ENCODE measurements around the gene MIA.
A peak's percentile ranks its signal among the peaks of the same experiment; 100 is the strongest.

Gene MIA

DNA sequence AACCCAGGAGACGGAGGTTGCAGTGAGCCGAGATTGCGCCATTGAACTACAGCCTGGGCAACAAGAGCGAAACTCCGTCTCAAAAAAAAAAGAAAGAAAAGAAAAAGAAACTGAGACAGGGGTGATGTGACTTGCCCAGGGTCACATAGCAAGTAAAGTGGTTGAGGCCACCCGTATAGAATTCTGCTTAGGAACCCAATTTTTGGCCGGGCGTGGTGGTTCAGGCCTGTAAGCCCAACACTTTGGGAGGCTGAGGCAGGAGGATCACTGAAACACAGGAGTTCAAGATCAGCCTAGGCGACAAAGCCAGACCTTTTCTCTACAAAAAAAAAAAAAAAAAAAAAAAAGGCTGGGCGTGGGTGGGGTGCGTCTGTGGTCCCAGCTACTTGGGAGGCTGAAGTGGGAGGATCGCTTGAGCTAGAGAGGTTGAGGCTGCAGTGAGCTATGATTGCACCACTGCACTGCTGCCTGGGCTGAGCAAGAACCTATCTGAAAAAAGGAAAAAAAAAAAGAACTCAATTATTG, 23.0 kb upstream of the MIA start:
- Histone ChIP-seq H3K4me2 (ENCODE audit: low read depth, low read length) (peak overlapping the region; percentile 89), H3K9me3 (replicated peaks; ENCODE audit: insufficient read depth, low read length) (no peaks in the 10 kb centered on the region), H3K4me1 (ENCODE audit: low read length) (0 out of 2 replicates have a peak, but pooled peaks cover 9% of the 10 kb centered on the region), H3K27ac (ENCODE audit: low read length) (peak overlapping the region; percentile 84; the same call in 1 of the 2 replicates), H4K20me1 (ENCODE audit: insufficient read depth, low read length) (peaks cover 31% of the 10 kb centered on the region), H2AFZ (ENCODE audit: low read length) (no peak overlapping the region), H3K4me3 (ENCODE audit: low read length) (peak overlapping the region; percentile 83), H3K9ac (ENCODE audit: low read length) (peak overlapping the region; percentile 95; the same call in 1 of the 2 replicates), H3K27me3 (replicated peaks; ENCODE audit: insufficient read depth, low read length) (no peaks in the 10 kb centered on the region), H3K79me2 (ENCODE audit: low read length) (peaks cover 74% of the 10 kb centered on the region), H3F3A (ENCODE audit: insufficient read depth, low read length) (peaks cover 6% of the 10 kb centered on the region), H3K36me3 (replicated peaks; ENCODE audit: insufficient read depth, low read length) (no peaks in the 10 kb centered on the region; the same call in none of the 2 replicates), H3K9me2 (replicated peaks; ENCODE audit: insufficient read depth, low read length) (no peaks in the 10 kb centered on the region)
- TF ChIP-seq EZH2 (optimal IDR thresholded peaks at IDR 0.05; ENCODE audit: low read depth, low read length) (no peak), CTCF (IDR thresholded peaks at IDR 0.05; ENCODE audit: low read length) (no peak), EZH2phosphoT487 (IDR thresholded peaks at IDR 0.05; ENCODE audit: low read length) (no peak)
- peak; percentile 27 for DNase-seq

GRCh38 chr19:40754611-40755247, 20.6 kb upstream of the MIA start:
- H3F3A ChIP-seq (ENCODE audit: insufficient read depth, low read length) = peaks cover 6% of the 10 kb centered on the region

GRCh38 chr19:40755248-40755624, 20.1 kb upstream of the MIA start:
- H3K4me3 ChIP-seq (ENCODE audit: low read length) = no peak overlapping the region
- peaks cover 80% of the 10 kb centered on the region for H3K79me2 ChIP-seq (ENCODE audit: low read length)
- H3K36me3 ChIP-seq (replicated peaks; ENCODE audit: insufficient read depth, low read length) = peaks cover 7% of the 10 kb centered on the region
- DNase-seq = no peak
- peaks cover 32% of the 10 kb centered on the region for H4K20me1 ChIP-seq (ENCODE audit: insufficient read depth, low read length)
- no peak overlapping the region for H3K9ac ChIP-seq (ENCODE audit: low read length)
- no peaks in the 10 kb centered on the region for H3K27me3 ChIP-seq (replicated peaks; ENCODE audit: insufficient read depth, low read length)
- 0 out of 2 replicates have a peak, but pooled peaks cover 5% of the 10 kb centered on the region for H3K4me1 ChIP-seq (ENCODE audit: low read length)
- H3K9me3 ChIP-seq (replicated peaks; ENCODE audit: insufficient read depth, low read length) = no peaks in the 10 kb centered on the region
- no peak overlapping the region for H2AFZ ChIP-seq (ENCODE audit: low read length)
- no peaks in the 10 kb centered on the region for H3K9me2 ChIP-seq (replicated peaks; ENCODE audit: insufficient read depth, low read length)
- H3K27ac ChIP-seq (ENCODE audit: low read length) = no peak overlapping the region
- H3K4me2 ChIP-seq (ENCODE audit: low read depth, low read length) = peak overlapping the region; percentile 6; the same call in 1 of the 2 replicates
- TF ChIP-seq EZH2 (optimal IDR thresholded peaks at IDR 0.05; ENCODE audit: low read depth, low read length) (no peak), CTCF (IDR thresholded peaks at IDR 0.05; ENCODE audit: low read length) (no peak), EZH2phosphoT487 (IDR thresholded peaks at IDR 0.05; ENCODE audit: low read length) (no peak)
- H3F3A ChIP-seq (ENCODE audit: insufficient read depth, low read length) = peaks cover 6% of the 10 kb centered on the region

More at GRCh38 chr19:40754611-40755247, 20.6 kb upstream of the MIA start:
- no peak for DNase-seq
- H3K4me2 ChIP-seq (ENCODE audit: low read depth, low read length) = peak overlapping the region; percentile 6; the same call in 1 of the 2 replicates
- H3K9ac ChIP-seq (ENCODE audit: low read length) = no peak overlapping the region
- H3K36me3 ChIP-seq (replicated peaks; ENCODE audit: insufficient read depth, low read length) = peaks cover 4% of the 10 kb centered on the region
- 0 out of 2 replicates have a peak, but pooled peaks cover 5% of the 10 kb centered on the region for H3K4me1 ChIP-seq (ENCODE audit: low read length)
- no peaks in the 10 kb centered on the region for H3K27me3 ChIP-seq (replicated peaks; ENCODE audit: insufficient read depth, low read length)
- no peak overlapping the region for H3K27ac ChIP-seq (ENCODE audit: low read length)
- H3K9me2 ChIP-seq (replicated peaks; ENCODE audit: insufficient read depth, low read length) = no peaks in the 10 kb centered on the region
- H3K79me2 ChIP-seq (ENCODE audit: low read length) = peaks cover 83% of the 10 kb centered on the region
- no peak for TF ChIP-seq EZH2 (optimal IDR thresholded peaks at IDR 0.05; ENCODE audit: low read depth, low read length)
- no peak for TF ChIP-seq CTCF (IDR thresholded peaks at IDR 0.05; ENCODE audit: low read length)
- no peak for TF ChIP-seq EZH2phosphoT487 (IDR thresholded peaks at IDR 0.05; ENCODE audit: low read length)
- no peak overlapping the region for H2AFZ ChIP-seq (ENCODE audit: low read length)
- no peaks in the 10 kb centered on the region for H3K9me3 ChIP-seq (replicated peaks; ENCODE audit: insufficient read depth, low read length)
- no peak overlapping the region for H3K4me3 ChIP-seq (ENCODE audit: low read length)
- peaks cover 32% of the 10 kb centered on the region for H4K20me1 ChIP-seq (ENCODE audit: insufficient read depth, low read length)

All from MM.1S (cell line).